ENCODE data around the gene SEMA3B. TPM values are rescaled to one million over a fixed set of nuclear protein-coding genes. Genes with fewer than 3 reads are reported as not detected.
A peak's percentile ranks its signal among the peaks of the same experiment; 100 is the strongest.

SEMA3B gene
- total RNA-seq, 6 donors from 2014 or later, result 98.3 to 242 (median 122) TPM

DNA sequence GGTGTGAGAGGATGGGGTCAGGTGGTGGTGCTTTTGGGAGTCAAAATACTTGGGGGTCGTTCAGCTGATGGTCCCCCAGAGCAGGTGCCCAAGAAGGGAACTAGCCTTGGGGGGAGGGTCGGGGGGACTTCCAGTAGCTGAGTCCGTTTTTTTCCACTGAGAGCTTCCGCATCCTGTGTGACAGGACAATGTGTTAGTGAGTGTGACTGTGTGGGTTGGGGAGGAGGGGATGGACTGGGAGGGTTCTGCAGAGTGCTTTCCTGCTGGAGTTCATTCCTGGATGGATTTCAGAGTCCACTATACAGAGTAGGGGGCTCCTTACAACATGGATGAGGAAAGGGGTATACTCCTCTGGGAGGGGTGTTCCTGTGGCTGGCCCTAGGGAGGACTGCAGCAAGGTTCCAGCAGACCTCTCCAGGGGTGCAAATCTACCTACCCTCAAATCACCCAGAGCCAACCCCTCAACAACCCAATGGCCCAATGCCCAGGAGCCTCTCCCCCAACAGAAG is 54.2 kb downstream of the SEMA3B start:
- DNase-seq (peak in 1 of 2 donors; percentile 70), ATAC-seq (ENCODE audit: low FRiP score in 2 of 2) (peak in 1 of 2 donors; percentile 34)
- peak overlapping the region; percentile 94 to 97 (median 95) for H3K27ac ChIP-seq
- peaks cover 5 to 46% (median 30%) of the 10 kb centered on the region in 4 donors for H3K36me3 ChIP-seq
- TF ChIP-seq CTCF (IDR thresholded peaks at IDR 0.05) (no peak), POLR2AphosphoS5 (IDR thresholded peaks at IDR 0.05) (peak in 1 of 2 donors; percentile 5), POLR2A (IDR thresholded peaks at IDR 0.05) (no peak), EP300 (IDR thresholded peaks at IDR 0.05) (peak in 2 of 4 donors; percentile 26 to 80)
- H3K4me3 ChIP-seq, result peak overlapping the region in 3 of 4 donors; percentile 65 to 96 (median 79)
- no peaks in the 10 kb centered on the region for H3K27me3 ChIP-seq
- 30 to 47% methylated on average over 3 to 4 of the region's 4 CpGs for WGBS, 2 donors
- peaks cover 65 to 84% (median 77%) of the 10 kb centered on the region in 4 donors for H3K4me1 ChIP-seq
- H3K9me3 ChIP-seq, result no peaks in the 10 kb centered on the region

DNA sequence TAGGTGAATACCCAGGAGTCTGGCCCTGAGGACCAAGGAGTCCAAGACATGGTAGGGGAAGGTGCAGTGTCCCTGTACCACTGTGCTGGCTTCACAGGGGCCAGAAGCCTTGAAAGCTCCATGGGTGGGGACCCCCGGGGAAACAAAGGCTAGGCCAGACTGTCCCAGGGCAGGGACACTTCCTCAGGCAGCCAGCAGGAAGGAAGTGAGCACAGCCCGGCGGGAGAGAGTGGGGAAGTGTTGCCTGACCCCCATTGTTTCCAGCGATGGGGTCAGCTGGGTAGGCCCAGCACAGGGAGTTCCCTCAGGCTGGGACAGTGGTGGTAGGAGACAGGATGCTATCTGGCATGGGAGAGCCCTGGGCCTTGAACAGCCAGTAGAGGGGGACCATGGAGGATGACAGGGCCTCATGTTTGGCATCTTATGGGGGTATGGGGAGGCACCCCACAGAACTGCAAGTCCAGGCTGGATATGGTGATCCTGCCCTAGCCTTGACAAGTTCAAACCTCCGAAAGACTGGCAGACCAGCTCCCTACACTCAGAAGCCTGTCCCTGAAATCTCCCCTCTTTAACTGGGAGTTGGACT is 54.8 kb downstream of the SEMA3B start:
- Histone ChIP-seq H3K27me3 (no peaks in the 10 kb centered on the region), H3K36me3 (peaks cover 3 to 41% (median 26%) of the 10 kb centered on the region in 4 donors), H3K9me3 (no peaks in the 10 kb centered on the region), H3K27ac (peak overlapping the region; percentile 94 to 97 (median 95)), H3K4me1 (peaks cover 60 to 84% (median 74%) of the 10 kb centered on the region in 4 donors), H3K4me3 (peak overlapping the region in 3 of 4 donors; percentile 65 to 96 (median 79))
- WGBS, 2 donors, result 20 to 63% methylated on average over 3 to 5 of the region's 5 CpGs
- TF ChIP-seq POLR2A (IDR thresholded peaks at IDR 0.05) (peak in 2 of 4 donors; percentile 12 to 23), CTCF (IDR thresholded peaks at IDR 0.05) (peak in 5 of 6 experiments; percentile 18 to 72 (median 49)), EP300 (IDR thresholded peaks at IDR 0.05) (peak; percentile 85 to 99 (median 96)), POLR2AphosphoS5 (IDR thresholded peaks at IDR 0.05) (peak; percentile 95 to 96)
- peak in 1 of 2 donors; percentile 74 for DNase-seq
- ATAC-seq (ENCODE audit: low FRiP score in 2 of 2), result peak in 1 of 2 donors; percentile 23

DNA sequence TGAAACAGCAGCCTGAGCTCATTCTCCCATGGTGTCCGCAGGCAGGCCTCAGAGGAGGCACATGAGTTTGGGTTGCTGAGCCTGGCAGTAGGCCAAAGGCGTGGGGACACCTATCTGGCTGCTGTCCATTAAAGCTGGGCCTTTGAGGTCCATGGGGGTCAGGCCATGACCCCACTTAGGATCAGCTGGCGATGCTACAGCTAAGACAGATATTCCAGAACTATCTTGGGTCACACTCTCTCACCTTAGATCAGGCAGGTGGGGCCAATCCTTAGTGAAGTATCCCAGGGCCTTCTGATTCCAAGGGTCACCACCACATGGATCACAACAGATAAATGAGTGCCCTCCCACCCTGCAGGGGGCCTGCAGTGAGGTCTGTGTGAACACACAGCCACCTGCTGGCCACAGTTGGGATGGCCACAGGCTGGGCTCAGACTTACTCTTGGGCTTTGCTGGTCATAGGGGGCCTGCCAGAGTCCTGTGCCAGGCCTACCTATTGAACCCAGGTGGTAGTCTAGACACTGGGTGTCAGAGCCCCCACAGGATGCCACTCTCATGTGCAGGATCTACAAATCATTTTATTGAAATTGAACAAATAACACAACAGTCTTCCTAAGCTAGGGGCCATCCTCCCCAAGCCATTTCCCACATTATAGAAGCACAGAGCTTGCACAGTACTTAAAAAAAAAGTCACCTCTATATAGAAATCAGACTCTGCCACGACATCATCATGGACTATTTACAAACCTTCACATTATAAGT is 55.6 kb downstream of the SEMA3B start:
- peak in 1 of 2 donors; percentile 75 for DNase-seq
- peaks cover 51 to 82% (median 69%) of the 10 kb centered on the region in 4 donors for H3K4me1 ChIP-seq

GRCh38 chr3:50325113-50325480 is 56.1 kb downstream of the SEMA3B start:
- Histone ChIP-seq H3K4me1 (peaks cover 46 to 76% (median 63%) of the 10 kb centered on the region in 4 donors), H3K27ac (peak overlapping the region; percentile 94 to 97 (median 95))
- ATAC-seq (ENCODE audit: low FRiP score in 2 of 2), result no peak

More for the DNA sequence above, 55.6 kb downstream of the SEMA3B start:
- H3K9me3 ChIP-seq, result no peaks in the 10 kb centered on the region
- H3K27ac ChIP-seq, result peak overlapping the region; percentile 94 to 97 (median 95)
- H3K27me3 ChIP-seq, result no peaks in the 10 kb centered on the region
- H3K4me3 ChIP-seq, result peak overlapping the region in 1 of 4 donors; percentile 96
- TF ChIP-seq CTCF (IDR thresholded peaks at IDR 0.05) (peak; percentile 86 to 95 (median 91)), POLR2A (IDR thresholded peaks at IDR 0.05) (no peak), EP300 (IDR thresholded peaks at IDR 0.05) (no peak), POLR2AphosphoS5 (IDR thresholded peaks at IDR 0.05) (peak in 1 of 2 donors; percentile 35)
- 32 to 42% methylated on average over 1 to 4 of the region's 4 CpGs for WGBS, 2 donors
- H3K36me3 ChIP-seq, result peaks cover 0 to 39% (median 23%) of the 10 kb centered on the region in 4 donors
- peak in 1 of 2 donors; percentile 32 for ATAC-seq (ENCODE audit: low FRiP score in 2 of 2)

More at GRCh38 chr3:50325113-50325480, 56.1 kb downstream of the SEMA3B start:
- H3K36me3 ChIP-seq, result peaks cover 4 to 39% (median 24%) of the 10 kb centered on the region in 4 donors
- no peak overlapping the region for H3K4me3 ChIP-seq
- TF ChIP-seq POLR2A (IDR thresholded peaks at IDR 0.05) (no peak), CTCF (IDR thresholded peaks at IDR 0.05) (no peak), EP300 (IDR thresholded peaks at IDR 0.05) (no peak), POLR2AphosphoS5 (IDR thresholded peaks at IDR 0.05) (no peak)
- DNase-seq, result no peak
- 92 to 100% methylated on average over 1 to 2 of the region's 2 CpGs for WGBS, 2 donors
- no peaks in the 10 kb centered on the region for H3K9me3 ChIP-seq
- no peaks in the 10 kb centered on the region for H3K27me3 ChIP-seq

Data from upper lobe of left lung (tissue), 6 donors.